GM19463 (cell line): ENCODE data around the gene NOTCH2.
"Not testable (repeated sequence)": the region's sequence is repeated elsewhere in the genome, so short reads cannot be mapped to it uniquely, and the experiment has no call there.

Experiments used
- ATAC-seq: cut with Tn5 transposase; IDR thresholded peaks from one replicate; pipeline ENCODE4 v1.9.1; 2021; ENCODE audit warnings: mild to moderate bottlenecking, moderate library complexity; ENCODE audit not compliant: unreplicated experiment

Gene NOTCH2

GRCh38 chr1:119975582-119976254, 93.7 kb downstream of the NOTCH2 start:
- not testable (repeated sequence) for ATAC-seq

GRCh38 chr1:119975006-119975405, 94.5 kb downstream of the NOTCH2 start:
- no peak for ATAC-seq

DNA sequence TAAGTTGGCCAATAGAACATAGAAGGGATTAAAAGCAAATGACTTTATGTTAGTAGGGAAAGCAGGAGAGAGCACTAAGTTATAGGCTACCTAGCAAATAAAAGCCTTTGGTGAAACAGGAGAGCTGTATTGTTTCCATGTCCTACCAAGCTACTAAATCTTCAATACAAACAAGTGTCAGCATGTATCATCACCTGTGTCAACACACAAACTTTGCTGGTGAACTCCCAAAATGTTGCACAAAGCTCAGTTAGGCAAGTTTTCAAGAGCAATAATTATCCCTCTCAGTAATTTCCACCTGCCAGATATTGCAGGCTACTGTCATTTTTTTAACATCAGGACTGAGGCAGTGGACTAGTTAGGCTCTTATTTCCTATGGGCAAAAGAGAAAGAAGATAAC, 95.4 kb downstream of the NOTCH2 start:
- ATAC-seq, result no peak

DNA sequence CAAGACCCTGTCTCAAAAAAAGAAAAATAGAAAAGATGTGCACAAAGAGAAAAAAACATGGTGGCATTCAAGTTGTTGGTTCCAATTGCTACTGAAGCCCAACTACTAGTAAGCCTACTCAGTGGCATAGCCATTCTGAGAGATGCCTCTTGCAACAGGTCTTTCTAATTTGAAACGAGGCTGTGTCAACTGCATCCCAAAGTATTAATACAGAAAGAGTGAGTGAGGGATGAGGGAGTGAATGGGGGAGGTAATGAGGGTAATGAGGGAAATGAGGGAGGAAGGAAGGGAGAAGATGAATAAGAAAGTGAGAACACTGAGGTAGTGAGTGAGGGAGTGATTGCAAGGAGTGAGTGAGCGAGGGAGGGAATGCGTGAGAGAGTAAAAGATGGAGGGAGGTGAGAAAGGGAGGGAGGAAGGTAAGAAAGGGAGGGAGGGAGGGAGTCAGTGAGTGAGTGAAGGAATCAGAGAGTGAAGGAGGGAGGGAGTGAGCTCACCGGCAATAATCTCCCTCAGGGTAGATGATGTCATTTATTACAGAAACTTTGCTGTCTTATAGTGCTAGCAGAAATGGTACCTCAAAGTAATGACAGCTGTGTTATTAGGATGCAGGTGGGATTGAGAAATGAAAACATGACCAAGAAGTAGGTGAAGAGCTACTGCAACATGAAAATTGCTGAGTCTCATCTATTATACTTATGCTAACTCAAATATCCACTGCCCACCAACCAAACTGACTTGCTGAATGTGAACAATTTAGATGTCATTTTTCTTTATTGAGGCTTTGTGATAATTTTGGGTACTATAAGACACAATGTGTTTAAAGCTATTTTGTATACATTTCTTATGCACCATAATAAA, 97.5 kb downstream of the NOTCH2 start:
- no peak for ATAC-seq

- ATAC-seq, result no peak
These were observed 100.9 kb downstream of the NOTCH2 start for GRCh38 chr1:119968601-119969000.

DNA sequence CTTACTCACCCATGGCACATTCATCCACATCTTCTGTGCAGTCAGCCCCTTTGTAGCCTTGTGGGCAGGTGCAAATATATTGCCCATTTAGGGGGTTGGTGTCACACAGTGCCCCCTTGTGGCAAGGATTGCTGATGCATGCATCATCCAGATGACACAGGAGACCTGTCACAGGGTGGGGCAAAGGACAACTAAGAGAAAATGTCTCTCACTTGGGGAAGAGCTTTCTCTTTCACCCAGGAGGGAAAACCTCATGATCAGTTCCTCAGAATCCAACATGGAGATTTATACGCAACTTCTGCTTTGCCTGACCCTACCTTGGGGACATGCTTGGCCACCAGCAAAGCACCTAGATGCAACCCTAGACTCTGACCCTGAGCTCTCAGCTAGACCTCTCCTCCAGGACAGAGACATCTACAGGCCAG, 101.4 kb downstream of the NOTCH2 start:
- peak; percentile 74 for ATAC-seq

DNA sequence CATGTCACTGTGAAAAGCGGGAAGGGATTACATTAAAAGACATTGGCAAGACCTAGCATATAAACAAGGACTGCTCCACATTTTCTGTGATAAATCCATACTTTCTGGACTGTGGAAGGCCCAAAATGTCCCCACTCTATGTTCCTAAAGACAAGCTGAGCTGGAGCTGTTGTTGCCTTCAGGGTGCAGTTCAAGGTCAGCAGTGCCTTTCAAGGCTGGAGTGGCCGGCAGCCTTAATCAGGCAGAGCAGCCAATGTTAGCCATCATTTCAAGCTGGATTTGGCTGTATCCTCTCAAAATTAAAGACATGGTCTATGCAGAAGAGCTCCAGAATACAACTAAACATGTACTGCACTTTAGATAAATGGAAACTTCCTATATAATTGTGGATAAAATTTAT, 102.8 kb downstream of the NOTCH2 start:
- ATAC-seq, result no peak

DNA sequence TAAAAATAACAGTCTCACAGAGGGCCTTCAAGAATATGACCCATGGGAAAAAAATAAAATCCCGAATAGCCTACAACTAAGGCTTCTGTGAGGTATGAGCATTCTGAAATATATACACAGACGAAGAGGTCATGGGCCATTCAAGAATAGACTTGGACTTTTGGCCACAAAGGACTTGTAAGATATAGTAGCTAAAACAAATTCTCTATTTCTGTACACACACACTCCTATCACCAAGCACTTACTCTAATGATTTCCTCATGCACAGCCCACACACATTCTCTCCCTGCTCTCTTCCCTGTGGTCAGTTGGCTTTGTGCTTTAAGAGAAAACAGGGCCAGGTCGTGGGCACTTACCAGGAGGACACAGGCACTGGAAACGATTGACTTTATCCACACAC, 103.4 kb downstream of the NOTCH2 start:
- no peak for ATAC-seq

DNA sequence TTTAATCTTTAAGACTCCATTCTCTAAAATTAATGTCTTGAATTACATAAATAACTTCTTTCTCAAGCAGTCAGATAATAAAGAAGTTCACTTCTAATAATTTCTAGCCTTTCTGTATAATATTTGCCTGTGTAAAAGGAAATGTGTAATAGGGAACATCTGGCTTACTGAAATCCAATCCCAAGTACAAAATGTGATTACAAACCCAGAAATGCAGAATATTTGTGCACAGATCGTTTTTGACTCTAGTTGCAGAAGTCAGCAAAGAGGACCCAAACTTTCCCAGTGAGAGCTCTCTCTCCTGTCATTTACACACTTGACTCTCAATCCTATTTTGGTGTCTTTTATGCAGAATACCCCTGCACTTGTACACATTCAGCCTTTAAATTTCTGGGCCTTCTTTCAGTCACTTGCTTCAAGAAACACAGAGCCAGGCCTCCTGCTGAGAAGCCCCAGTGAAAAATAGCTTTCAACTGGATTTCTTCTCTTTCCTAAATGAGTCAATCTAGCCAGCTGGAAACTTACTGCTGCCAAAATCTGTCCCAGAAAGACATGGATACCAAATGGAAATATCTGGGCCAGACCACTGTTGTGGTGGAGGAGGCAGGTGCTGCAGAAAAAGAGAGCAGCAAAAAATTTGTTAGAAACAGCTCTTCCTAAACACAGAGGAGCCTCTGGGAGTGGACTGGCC, 104.6 kb downstream of the NOTCH2 start:
- no peak for ATAC-seq

DNA sequence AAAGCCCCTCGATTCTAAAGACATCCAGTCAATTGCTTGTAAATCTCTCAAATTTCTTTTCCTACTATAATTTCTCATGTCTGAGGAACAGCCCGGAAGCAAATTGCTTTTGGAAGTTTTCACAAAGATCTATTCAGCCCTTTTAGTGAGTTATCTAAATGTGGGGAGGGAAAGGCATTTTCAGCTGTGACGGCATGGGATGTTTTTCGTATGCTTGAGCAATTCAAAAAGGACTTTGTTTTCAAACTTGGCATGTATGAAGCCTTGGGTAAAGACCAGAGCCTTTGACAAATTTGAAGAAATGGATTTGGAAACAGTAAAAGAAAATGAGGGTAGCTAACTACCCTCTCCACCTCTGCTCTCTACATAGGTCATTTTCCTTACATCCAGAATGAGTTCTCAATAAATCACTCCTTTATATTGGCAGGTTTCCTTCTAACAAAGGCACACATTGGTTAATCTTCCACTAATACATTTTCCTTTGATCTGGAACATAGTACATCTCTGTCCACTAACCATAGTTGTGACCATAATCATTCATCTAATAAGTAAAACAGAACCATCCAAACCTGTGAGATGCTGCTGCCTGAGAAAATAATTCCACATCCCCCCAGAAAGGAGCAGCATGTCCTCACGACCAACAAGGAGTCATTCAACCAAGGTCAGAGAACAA, 107.0 kb downstream of the NOTCH2 start:
- no peak for ATAC-seq

DNA sequence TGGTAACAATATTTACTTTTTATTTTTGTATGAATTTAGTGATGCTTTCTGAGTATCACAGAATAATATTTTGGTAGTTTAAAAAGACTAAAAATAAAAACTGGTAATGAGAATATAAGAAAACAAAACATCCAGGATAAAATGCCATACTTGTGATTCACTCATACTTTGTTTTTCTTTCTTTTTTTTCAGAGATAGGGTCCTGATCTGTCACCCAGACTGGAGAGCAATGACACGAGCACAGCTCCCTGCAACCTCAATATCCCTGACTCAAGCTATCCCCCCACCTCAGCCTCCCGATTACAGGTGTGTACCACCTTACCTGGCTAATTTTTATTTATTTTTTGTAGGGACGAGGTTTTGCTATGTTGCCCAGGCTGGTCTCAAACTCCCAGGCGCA, 109.0 kb downstream of the NOTCH2 start:
- no peak for ATAC-seq

- ATAC-seq, result no peak
These were observed 109.9 kb downstream of the NOTCH2 start for GRCh38 chr1:119959268-119960220.

GRCh38 chr1:119958223-119958622, 111.2 kb downstream of the NOTCH2 start:
- ATAC-seq, result no peak

DNA sequence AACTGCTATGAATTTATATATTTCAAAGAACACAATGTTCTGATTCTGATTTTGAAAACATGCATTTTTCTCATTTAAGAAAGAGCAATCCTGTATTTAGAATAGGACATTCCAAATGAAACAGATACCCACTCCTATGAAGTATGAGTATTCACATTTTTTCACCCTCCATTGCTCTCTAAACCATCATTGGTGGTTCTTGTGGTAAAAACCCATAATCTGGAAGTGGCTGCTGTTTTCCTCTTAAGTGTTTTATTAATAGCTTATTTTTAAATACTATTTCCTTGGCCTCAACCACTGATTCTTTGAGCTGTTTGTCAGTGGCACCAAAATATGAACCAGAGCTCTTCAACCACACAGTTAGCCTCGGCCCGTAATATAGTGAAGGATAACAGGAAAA, 113.2 kb downstream of the NOTCH2 start:
- ATAC-seq, result no peak

- ATAC-seq, result no peak
These were observed 114.7 kb downstream of the NOTCH2 start for GRCh38 chr1:119954476-119955422.

GRCh38 chr1:119953266-119953998, 116.0 kb downstream of the NOTCH2 start:
- ATAC-seq, result no peak

DNA sequence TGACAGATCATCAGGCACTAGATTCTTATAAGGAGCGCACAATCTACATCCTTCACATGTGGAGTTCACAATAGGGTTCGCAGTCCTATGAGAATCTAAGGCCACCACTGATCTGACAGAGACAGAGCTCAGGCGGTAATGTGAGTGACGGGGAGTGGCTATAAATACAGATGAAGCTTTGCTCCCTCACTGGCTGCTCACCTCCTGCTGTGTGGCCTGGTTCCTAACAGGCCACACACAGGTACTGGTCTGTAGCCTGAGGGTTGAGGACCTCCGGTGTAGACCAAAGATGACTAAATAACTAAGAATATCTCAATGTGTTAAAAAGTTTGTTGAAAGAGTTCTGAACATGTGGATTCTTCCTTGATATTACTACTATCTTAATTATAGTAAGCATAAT, 117.0 kb downstream of the NOTCH2 start:
- ATAC-seq, result no peak
